B cell (primary cell): ENCODE data around the gene PPP2R2C. TPM values are rescaled to one million over a fixed set of nuclear protein-coding genes. Genes with fewer than 3 reads are reported as not detected.

Experiments
- ATAC-seq: fragments of 200-7000 bp; cut with Tn5 transposase; one replicate; pipeline ENCODE4 v1.10.0; 2021; ENCODE audit warnings: low read depth, mild to moderate bottlenecking, moderate number of reproducible peaks, moderate library complexity
- CTCF ChIA-PET: fragments of 350-600 bp; sonication (Branson Sonifier 250); formaldehyde crosslinking; loops from one replicate; lab custom pipeline; 2021; ENCODE audit warnings: antibody characterized with exemption, inconsistent platforms; lab: Charles Lee
- POLR2A ChIA-PET: fragments of 350-600 bp; sonication (Branson Sonifier 250); formaldehyde crosslinking; loops from one replicate; lab custom pipeline; 2021; ENCODE audit warnings: antibody characterized with exemption; lab: Charles Lee
- DNase-seq: peaks from one replicate; pipeline ENCODE4 v3.0.0; 2013
- H2AFZ ChIP-seq: 2 replicates; pipeline ENCODE4 v1.6.1; 2012; ENCODE audit warnings: mild to moderate bottlenecking, low read depth, low read length; ENCODE audit not compliant: insufficient read depth, poor library complexity, severe bottlenecking
- H3K27ac ChIP-seq, 2 donors: 1 replicate in 1 of 2; 2 replicates in 1 of 2; pipeline ENCODE4 v1.5.1; 2012 to 2013; ENCODE audit warnings: low read length in 2 of 2, mild to moderate bottlenecking in 2 of 2, moderate library complexity in 1 of 2
- H3K27me3 ChIP-seq, 4 experiments: fragments of 200-600 bp in 1 of 4; sonication (generic) in 1 of 4; replicated peaks in 1 of 4; 1 replicate in 2 of 4; 2 replicates in 2 of 4; pipeline versions ENCODE4 v1.6.1 to v1.7.0; 2013 to 2016; ENCODE audit warnings: low read length in 3 of 4, mild to moderate bottlenecking in 2 of 4, mixed read lengths in 1 of 4, moderate library complexity in 1 of 4; ENCODE audit not compliant: insufficient read depth in 4 of 4, control insufficient read depth in 3 of 4; ENCODE audit errors: control extremely low read depth in 1 of 4
- H3K36me3 ChIP-seq, 2 experiments: replicated peaks in 1 of 2; 1 replicate in 1 of 2; 2 replicates in 1 of 2; pipeline versions ENCODE4 v1.6.1 to v1.7.1; 2013; ENCODE audit warnings: low read length in 1 of 2; ENCODE audit not compliant: insufficient read depth in 2 of 2, control insufficient read depth in 1 of 2; ENCODE audit errors: control extremely low read depth in 1 of 2, extremely low read depth in 1 of 2
- H3K4me1 ChIP-seq, 2 donors: fragments of 200-600 bp in 1 of 2; sonication (generic) in 1 of 2; 1 replicate in 1 of 2; 2 replicates in 1 of 2; pipeline versions ENCODE4 v1.5.1 to v1.6.1; 2013 to 2017; ENCODE audit warnings: low read length in 2 of 2; ENCODE audit not compliant: control insufficient read depth in 2 of 2, insufficient read depth in 2 of 2
- H3K4me2 ChIP-seq: replicated peaks from 2 replicates; pipeline ENCODE3; 2012; ENCODE audit warnings: mild to moderate bottlenecking, low read depth, low read length; ENCODE audit not compliant: poor library complexity, severe bottlenecking
- H3K4me3 ChIP-seq, 5 experiments: fragments of 200-600 bp in 1 of 5; sonication (generic) in 1 of 5; 1 replicate in 3 of 5; 2 replicates in 2 of 5; pipeline versions ENCODE4 v1.5.1 to v1.7.0; 2011 to 2016; ENCODE audit warnings: low read length in 4 of 5, mild to moderate bottlenecking in 4 of 5, low read depth in 2 of 5, control low read depth in 1 of 5, moderate library complexity in 1 of 5; ENCODE audit not compliant: insufficient read depth in 1 of 5; ENCODE audit errors: control extremely low read depth in 1 of 5, extremely low read depth in 1 of 5
- H3K79me2 ChIP-seq: fragments of 200-600 bp; sonication (generic); one replicate; pipeline ENCODE4 v1.6.0; 2016; ENCODE audit warnings: low read length; ENCODE audit not compliant: control insufficient read depth, insufficient read depth
- H3K9ac ChIP-seq: fragments of 200-600 bp; sonication (generic); 2 replicates; pipeline ENCODE4 v1.6.1; 2017; ENCODE audit warnings: mild to moderate bottlenecking, low read length, moderate library complexity
- H3K9me3 ChIP-seq, 3 donors: one replicate each; pipeline versions ENCODE4 v1.6.1 to v1.7.1; 2013; ENCODE audit warnings: low read length in 2 of 3; ENCODE audit not compliant: control insufficient read depth in 2 of 3, insufficient read depth in 1 of 3; ENCODE audit errors: control extremely low read depth in 1 of 3
- H4K20me1 ChIP-seq: 2 replicates; pipeline ENCODE4 v1.6.0; 2012; ENCODE audit warnings: mild to moderate bottlenecking, low read length; ENCODE audit not compliant: insufficient read depth, control insufficient read depth, poor library complexity, severe bottlenecking
- H3K27ac Mint-ChIP-seq: one replicate; pipeline ENCODE4 v1.8.0; 2021; ENCODE audit warnings: mixed read lengths
- H3K27me3 Mint-ChIP-seq: one replicate; pipeline ENCODE4 v1.8.0; 2021; ENCODE audit warnings: mixed read lengths
- H3K4me1 Mint-ChIP-seq: one replicate; pipeline ENCODE4 v1.8.0; 2021; ENCODE audit warnings: mixed read lengths
- H3K4me3 Mint-ChIP-seq: one replicate; pipeline ENCODE4 v1.8.0; 2021; ENCODE audit warnings: mixed read lengths
- H3K9me3 Mint-ChIP-seq: one replicate; pipeline ENCODE4 v1.8.0; 2022; ENCODE audit warnings: mixed read lengths; ENCODE audit not compliant: insufficient read depth
- EZH2 ChIP-seq: IDR thresholded peaks from 2 replicates; pipeline ENCODE4 v1.6.1; 2012; ENCODE audit warnings: borderline replicate concordance, low read depth, mild to moderate bottlenecking, moderate library complexity, low read length; ENCODE audit not compliant: insufficient read depth, poor library complexity, severe bottlenecking
- WGBS: methylation state at CpG from one replicate; pipeline ENCODE4 v1.1.5; 2013; ENCODE audit warnings: missing lambda C conversion rate; ENCODE audit not compliant: insufficient coverage; 5-methylcytosine and 5-hydroxymethylcytosine counted together
- intact Hi-C: fragments of 100-400 bp; cut with micrococcal nuclease; formaldehyde crosslinking; loops from one replicate; pipeline ENCODE4 v1.10.0; 2022
- polyA plus RNA-seq: library from polyadenylated mRNA; depleted of rRNA; stranded (reverse); fragments of >200 nt; gene quantifications from 2 replicates; pipeline ENCODE4 v1.2.3, GENCODE V29; 2012
- total RNA-seq, 2 donors: library from RNA; stranded (reverse); fragments of 120-200 nt in 1 of 2; gene quantifications; 1 replicate in 1 of 2; 2 replicates in 1 of 2; pipeline versions ENCODE4 v1.2.3 to v1.2.4, GENCODE V29; 2013 to 2022
- TF ChIP-seq, protein P1 (sequence below): fragments of 200-600 bp; IDR thresholded peaks from one replicate; pipeline ENCODE4 v1.8.0; 2022; ENCODE audit warnings: antibody characterized with exemption, mild to moderate bottlenecking

The PPP2R2C gene
- total and polyA plus RNA-seq, 2 donors (not counting 1 experiment from before 2014, with no cell fraction given) = not detected

DNA sequence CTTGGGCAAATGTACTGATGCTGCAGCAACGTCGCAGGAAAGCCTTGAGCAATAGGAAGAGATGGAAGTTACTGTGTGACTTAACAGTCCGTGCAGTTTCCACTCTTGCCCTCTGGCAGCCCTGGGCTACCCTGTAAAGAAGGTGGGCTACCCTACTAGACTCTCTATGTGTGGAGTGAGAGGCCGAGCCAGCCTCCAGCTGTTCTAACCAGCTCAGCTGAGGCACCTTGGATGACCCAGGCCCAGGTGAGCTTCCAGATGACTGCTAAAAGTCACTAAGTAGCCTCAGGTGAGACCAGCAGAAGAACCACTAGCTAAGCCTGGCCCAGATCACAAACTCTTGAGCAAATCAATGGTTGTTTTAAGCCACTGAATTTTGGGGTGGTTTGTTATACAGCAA, 34.9 kb upstream of the PPP2R2C start:
- no peak for ATAC-seq
- Histone ChIP-seq H3K9me3 (peaks cover 0 to 18% (median 17%) of the 10 kb centered on the region in 3 donors), H3K27me3 (no peaks in the 10 kb centered on the region), H3K4me1 (no peaks in the 10 kb centered on the region), H3K4me3 (no peak overlapping the region), H3K9ac (no peak overlapping the region), H3K79me2 (no peaks in the 10 kb centered on the region), H3K4me2 (no peak overlapping the region), H3K36me3 (no peaks in the 10 kb centered on the region), H3K27ac (no peak overlapping the region), H4K20me1 (no peaks in the 10 kb centered on the region), H2AFZ (no peak overlapping the region)
- TF ChIP-seq EZH2 = no peak
- TF ChIP-seq, protein P1, sequence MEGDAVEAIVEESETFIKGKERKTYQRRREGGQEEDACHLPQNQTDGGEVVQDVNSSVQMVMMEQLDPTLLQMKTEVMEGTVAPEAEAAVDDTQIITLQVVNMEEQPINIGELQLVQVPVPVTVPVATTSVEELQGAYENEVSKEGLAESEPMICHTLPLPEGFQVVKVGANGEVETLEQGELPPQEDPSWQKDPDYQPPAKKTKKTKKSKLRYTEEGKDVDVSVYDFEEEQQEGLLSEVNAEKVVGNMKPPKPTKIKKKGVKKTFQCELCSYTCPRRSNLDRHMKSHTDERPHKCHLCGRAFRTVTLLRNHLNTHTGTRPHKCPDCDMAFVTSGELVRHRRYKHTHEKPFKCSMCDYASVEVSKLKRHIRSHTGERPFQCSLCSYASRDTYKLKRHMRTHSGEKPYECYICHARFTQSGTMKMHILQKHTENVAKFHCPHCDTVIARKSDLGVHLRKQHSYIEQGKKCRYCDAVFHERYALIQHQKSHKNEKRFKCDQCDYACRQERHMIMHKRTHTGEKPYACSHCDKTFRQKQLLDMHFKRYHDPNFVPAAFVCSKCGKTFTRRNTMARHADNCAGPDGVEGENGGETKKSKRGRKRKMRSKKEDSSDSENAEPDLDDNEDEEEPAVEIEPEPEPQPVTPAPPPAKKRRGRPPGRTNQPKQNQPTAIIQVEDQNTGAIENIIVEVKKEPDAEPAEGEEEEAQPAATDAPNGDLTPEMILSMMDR = no peak
- Mint-ChIP-seq H3K27ac (no peak overlapping the region), H3K4me3 (no peak overlapping the region), H3K4me1 (no peaks in the 10 kb centered on the region), H3K27me3 (no peaks in the 10 kb centered on the region), H3K9me3 (peaks cover 11% of the 10 kb centered on the region)
- intact Hi-C loops = no loop called here
- POLR2A ChIA-PET = no interaction called here
- 100% methylated on average over 1 of the region's 4 CpGs for WGBS
- CTCF ChIA-PET = no interaction called here
- DNase-seq = no peak

DNA sequence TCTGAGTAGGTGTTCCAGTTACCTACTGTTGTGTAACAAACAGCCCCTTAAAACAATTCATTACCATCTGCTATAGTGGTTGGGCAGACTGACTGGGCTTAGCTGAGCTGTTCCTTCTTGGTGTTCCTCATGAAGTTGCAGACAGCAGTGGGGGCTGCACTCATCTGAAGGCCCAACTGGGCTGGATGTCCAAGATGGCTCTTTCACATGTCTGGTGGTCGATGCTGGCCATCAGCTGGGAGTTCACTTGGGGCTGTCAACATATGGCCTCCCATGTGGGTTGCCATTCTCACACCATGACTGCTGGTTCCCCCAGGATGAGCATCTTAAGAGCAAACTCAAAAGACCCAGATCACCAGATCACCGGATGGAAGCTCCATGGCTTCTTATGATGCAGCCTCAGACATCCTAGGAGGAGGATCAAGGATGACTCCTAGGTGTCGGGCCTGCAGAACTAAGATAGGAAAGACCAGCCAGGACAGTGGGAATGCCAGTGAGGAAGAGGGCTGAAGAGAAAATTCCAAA, 34.3 kb upstream of the PPP2R2C start:
- TF ChIP-seq EZH2 = no peak
- TF ChIP-seq, protein P1 = no peak
- H3K9me3 Mint-ChIP-seq = peaks cover 11% of the 10 kb centered on the region
- POLR2A ChIA-PET = no interaction called here
- Histone ChIP-seq H3K4me2 (no peak overlapping the region), H3K79me2 (no peaks in the 10 kb centered on the region), H3K9me3 (peaks cover 0 to 22% (median 17%) of the 10 kb centered on the region in 3 donors), H2AFZ (no peak overlapping the region), H3K9ac (no peak overlapping the region), H3K27me3 (no peaks in the 10 kb centered on the region), H3K36me3 (no peaks in the 10 kb centered on the region), H3K4me1 (no peaks in the 10 kb centered on the region), H3K4me3 (no peak overlapping the region), H3K27ac (no peak overlapping the region), H4K20me1 (no peaks in the 10 kb centered on the region)
- DNase-seq = no peak
- H3K4me1 Mint-ChIP-seq = no peaks in the 10 kb centered on the region
- WGBS = 96% methylated on average over 2 of the region's 3 CpGs
- CTCF ChIA-PET = no interaction called here
- H3K4me3 Mint-ChIP-seq = no peak overlapping the region
- no peak overlapping the region for H3K27ac Mint-ChIP-seq
- ATAC-seq = no peak
- intact Hi-C loops = no loop called here
- H3K27me3 Mint-ChIP-seq = peaks cover 2% of the 10 kb centered on the region
